DND-41 (cell line): ENCODE measurements around the gene CLIP3.

ENCODE experiments used
- CTCF ChIP-seq: IDR thresholded peaks from 2 replicates; pipeline ENCODE4 v1.5.1; 2012; ENCODE audit warnings: borderline replicate concordance, low read length, moderate library complexity, mild to moderate bottlenecking; ENCODE audit not compliant: poor library complexity, severe bottlenecking; ENCODE audit errors: extremely low read depth
- EZH2 ChIP-seq: IDR thresholded peaks from 3 replicates; pipeline ENCODE4 v1.6.1; 2012; ENCODE audit warnings: borderline replicate concordance, low read depth, mild to moderate bottlenecking, moderate library complexity, low read length, inconsistent platforms; ENCODE audit not compliant: severe bottlenecking

DNA sequence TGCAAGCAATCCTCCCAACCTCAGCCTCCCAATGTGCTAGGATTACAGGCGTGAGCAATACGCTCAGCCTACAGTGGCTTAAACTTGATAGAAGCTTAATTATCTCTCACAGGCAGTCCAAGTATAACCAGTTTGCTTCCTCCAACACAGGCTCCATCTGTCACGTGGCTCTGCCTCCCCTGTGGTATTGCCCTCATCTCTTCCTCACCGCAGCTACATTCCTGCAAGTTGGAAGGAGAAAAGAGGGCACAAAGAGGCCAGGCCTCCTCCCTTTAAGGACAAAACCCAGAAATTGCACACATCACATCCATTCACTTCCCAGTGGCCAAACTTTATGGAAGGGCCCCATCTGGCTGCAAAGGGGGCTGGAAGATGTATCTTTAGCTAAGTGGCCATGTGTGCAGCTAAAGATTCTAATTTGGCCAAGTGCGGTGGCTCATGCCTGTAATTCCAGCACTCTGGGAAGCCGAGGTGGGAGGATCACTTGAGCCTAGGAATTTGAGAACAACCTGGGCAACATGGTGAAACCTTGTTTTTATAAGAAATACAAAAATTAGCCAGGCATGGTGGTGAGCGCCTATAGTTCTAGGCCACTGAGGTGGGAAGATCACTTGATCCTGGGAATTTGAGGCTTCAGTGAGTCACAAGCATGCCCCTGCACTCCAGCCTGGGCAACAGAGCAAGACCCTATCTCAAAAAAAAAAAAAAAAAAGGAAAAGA is 40.8 kb downstream of the CLIP3 start:
- TF ChIP-seq CTCF = no peak
- TF ChIP-seq EZH2 = no peak
